HepG2 (cell line): ENCODE measurements around the gene OPTN. TPM values are rescaled to one million over a fixed set of nuclear protein-coding genes. Genes with fewer than 3 reads are reported as not detected.

Source experiments
- CENPT ChIP-seq: sonication (generic); formaldehyde crosslinking; IDR thresholded peaks from 2 replicates; pipeline ENCODE4 v1.8.0; 2022; ENCODE audit warnings: low read depth, mild to moderate bottlenecking, moderate library complexity, missing genetic modification reagents
- KAT8 ChIP-seq: IDR thresholded peaks from 2 replicates; pipeline ENCODE4 v1.6.1; 2016; ENCODE audit warnings: missing genetic modification reagents, missing compliant biosample characterization
- MED13 ChIP-seq: sonication (generic); formaldehyde crosslinking; IDR thresholded peaks from 2 replicates; pipeline ENCODE4 v1.5.0; 2020; ENCODE audit warnings: missing genetic modification reagents
- PITX1 ChIP-seq: sonication (generic); formaldehyde crosslinking; IDR thresholded peaks from 2 replicates; pipeline ENCODE4 v1.5.1; 2020; ENCODE audit warnings: mild to moderate bottlenecking, missing genetic modification reagents
- RNF219 ChIP-seq: sonication (generic); formaldehyde crosslinking; IDR thresholded peaks from 2 replicates; pipeline ENCODE4 v1.5.0; 2020; ENCODE audit warnings: mild to moderate bottlenecking, missing genetic modification reagents
- SMYD3 ChIP-seq: sonication (generic); formaldehyde crosslinking; IDR thresholded peaks from 2 replicates; pipeline ENCODE4 v1.8.1; 2023; ENCODE audit warnings: mild to moderate bottlenecking, missing genetic modification reagents
- TRIM24 ChIP-seq: sonication (generic); formaldehyde crosslinking; IDR thresholded peaks from 2 replicates; pipeline ENCODE4 v1.8.0; 2022; ENCODE audit warnings: mild to moderate bottlenecking, missing genetic modification reagents
- ZBTB7A ChIP-seq: sonication (generic); formaldehyde crosslinking; IDR thresholded peaks from 2 replicates; pipeline ENCODE4 v1.8.0; 2022; ENCODE audit warnings: mild to moderate bottlenecking, missing genetic modification reagents
- ZMYM4 ChIP-seq: sonication (generic); formaldehyde crosslinking; IDR thresholded peaks from 2 replicates; pipeline ENCODE4 v1.8.1; 2023; ENCODE audit warnings: mild to moderate bottlenecking, missing genetic modification reagents
- ZNF17 ChIP-seq: sonication (generic); formaldehyde crosslinking; IDR thresholded peaks from 2 replicates; pipeline ENCODE4 v1.5.0; 2020; ENCODE audit warnings: mild to moderate bottlenecking, missing genetic modification reagents
- ZNF335 ChIP-seq: sonication (generic); formaldehyde crosslinking; IDR thresholded peaks from 2 replicates; pipeline ENCODE4 v1.4.0; 2020; ENCODE audit warnings: missing genetic modification reagents
- ZNF343 ChIP-seq: sonication (generic); formaldehyde crosslinking; IDR thresholded peaks from 2 replicates; pipeline ENCODE4 v1.4.0; 2020; ENCODE audit warnings: mild to moderate bottlenecking, missing genetic modification reagents
- ZNF782 ChIP-seq: sonication (generic); formaldehyde crosslinking; IDR thresholded peaks from 2 replicates; pipeline ENCODE4 v1.4.0; 2020; ENCODE audit warnings: missing genetic modification reagents, mild to moderate bottlenecking, borderline replicate concordance
- polyA plus RNA-seq, 8 experiments: library from polyadenylated mRNA; depleted of rRNA in 3 of 8; stranded (reverse) in 7 of 8; unstranded in 1 of 8; fragments of >200 nt; fragmentation: Illumina TruSeq in 4 of 8; extraction: Trizol in 4 of 8; gene quantifications; 2 replicates each; pipeline versions ENCODE4 v1.2.1 to v1.2.3, GENCODE V29; 2011 to 2016; ENCODE audit warnings: low read depth in 4 of 8, missing spikeins in 1 of 8, mixed read lengths in 1 of 8; ENCODE audit not compliant: insufficient read depth in 1 of 8
- total RNA-seq, 5 experiments: library from RNA; depleted of rRNA; stranded (reverse); fragments of >200 nt; fragmentation: Illumina TruSeq; extraction: Trizol; gene quantifications; 2 replicates each; pipeline ENCODE4 v1.2.3, GENCODE V29; 2016; ENCODE audit warnings: low read depth in 1 of 5

Gene OPTN
- total and polyA plus RNA-seq, 2 of the 13 experiments (the other 11 are each of a cell fraction or from before 2014, with no cell fraction given) = 13.4 to 46.6 TPM

GRCh38 chr10:13160934-13161856 is 61.2 kb downstream of the OPTN start, which contains the start of gene MCM10 (continued):
- TF ChIP-seq TRIM24 (CRISPR knock-in tag) (no peak), SMYD3 (CRISPR knock-in tag) (peak; percentile 77; the same call in 1 of the 2 replicates), KAT8 (CRISPR knock-in tag) (peak; percentile 71; the same call in 1 of the 2 replicates), ZBTB7A (CRISPR knock-in tag) (no peak), ZNF17 (CRISPR knock-in tag) (no peak), ZNF343 (CRISPR knock-in tag) (no peak), RNF219 (no peak), MED13 (CRISPR knock-in tag) (0 out of 2 replicates have a peak, but pooled peaks have one; percentile 43), ZMYM4 (peak; percentile 91), PITX1 (CRISPR knock-in tag) (0 out of 2 replicates have a peak, but pooled peaks have one; percentile 25), ZNF782 (CRISPR knock-in tag) (no peak), ZNF335 (CRISPR knock-in tag) (peak; percentile 64; the same call in 1 of the 2 replicates), CENPT (CRISPR knock-in tag) (no peak)
